Effector memory CD8-positive, alpha-beta T cell (primary cell): ENCODE data around the gene PPP1R1A.
A peak's percentile ranks its signal among the peaks of the same experiment; 100 is the strongest.

Source experiments
- ATAC-seq: fragments of 150-1000 bp; cut with Tn5 transposase; replicated peaks from 2 replicates; pipeline ENCODE4 v1.10.0; 2021; ENCODE audit warnings: mild to moderate bottlenecking, moderate library complexity
- DNase-seq, 3 experiments: peaks; one replicate each; pipeline ENCODE4 v3.0.0; 2021
- H3K27ac Mint-ChIP-seq, 2 donors: one replicate each; pipeline ENCODE4 v1.8.0; 2022; ENCODE audit warnings: mild to moderate bottlenecking in 2 of 2, mixed read lengths in 2 of 2, moderate library complexity in 2 of 2
- H3K27me3 Mint-ChIP-seq, 2 donors: one replicate each; pipeline ENCODE4 v1.8.0; 2022; ENCODE audit warnings: mixed read lengths in 2 of 2
- H3K36me3 Mint-ChIP-seq: one replicate; pipeline ENCODE4 v1.8.0; 2022; ENCODE audit warnings: mild to moderate bottlenecking, moderate library complexity, mixed read lengths; ENCODE audit not compliant: insufficient read depth
- H3K4me1 Mint-ChIP-seq, 2 donors: one replicate each; pipeline ENCODE4 v1.8.0; 2022; ENCODE audit warnings: low read depth in 2 of 2, mixed read lengths in 2 of 2
- H3K4me3 Mint-ChIP-seq, 2 donors: one replicate each; pipeline ENCODE4 v1.8.0; 2022; ENCODE audit warnings: mild to moderate bottlenecking in 2 of 2, mixed read lengths in 2 of 2, moderate library complexity in 2 of 2
- H3K9me3 Mint-ChIP-seq, 2 donors: one replicate each; pipeline ENCODE4 v1.8.0; 2022; ENCODE audit warnings: mixed read lengths in 2 of 2

Gene PPP1R1A

GRCh38 chr12:54595471-54595870, 7.0 kb upstream of the PPP1R1A start:
- Mint-ChIP-seq H3K27me3 (peaks cover 56 to 71% of the 10 kb centered on the region in 2 donors), H3K4me3 (no peak overlapping the region), H3K4me1 (peaks cover 0 to 4% of the 10 kb centered on the region in 2 donors), H3K27ac (no peak overlapping the region), H3K36me3 (peaks cover 3% of the 10 kb centered on the region), H3K9me3 (no peaks in the 10 kb centered on the region)
- DNase-seq, result no peak
- ATAC-seq, result no peak

GRCh38 chr12:54593725-54594124, 5.3 kb upstream of the PPP1R1A start:
- Mint-ChIP-seq H3K4me3 (no peak overlapping the region), H3K27me3 (peaks cover 58 to 73% of the 10 kb centered on the region in 2 donors)

GRCh38 chr12:54593135-54593534, 4.7 kb upstream of the PPP1R1A start:
- DNase-seq (no peak), ATAC-seq (no peak)
- peaks cover 58 to 74% of the 10 kb centered on the region in 2 donors for H3K27me3 Mint-ChIP-seq
- no peak overlapping the region for H3K4me3 Mint-ChIP-seq
- H3K4me1 Mint-ChIP-seq, result peaks cover 3 to 12% of the 10 kb centered on the region in 2 donors
- no peak overlapping the region for H3K27ac Mint-ChIP-seq
- H3K9me3 Mint-ChIP-seq, result no peaks in the 10 kb centered on the region
- H3K36me3 Mint-ChIP-seq, result peaks cover 3% of the 10 kb centered on the region

More at GRCh38 chr12:54593725-54594124, 5.3 kb upstream of the PPP1R1A start:
- Mint-ChIP-seq H3K27ac (no peak overlapping the region), H3K4me1 (peaks cover 3 to 11% of the 10 kb centered on the region in 2 donors), H3K36me3 (peaks cover 3% of the 10 kb centered on the region), H3K9me3 (no peaks in the 10 kb centered on the region)
- ATAC-seq (no peak), DNase-seq (no peak)

- no peaks in the 10 kb centered on the region for H3K9me3 Mint-ChIP-seq
- no peak for ATAC-seq
- H3K27me3 Mint-ChIP-seq, result peaks cover 57 to 79% of the 10 kb centered on the region in 2 donors
- peaks cover 3% of the 10 kb centered on the region for H3K36me3 Mint-ChIP-seq
- no peak overlapping the region for H3K27ac Mint-ChIP-seq
- H3K4me3 Mint-ChIP-seq, result no peak overlapping the region
- no peak for DNase-seq
- peaks cover 3 to 12% of the 10 kb centered on the region in 2 donors for H3K4me1 Mint-ChIP-seq
These were observed 3.9 kb upstream of the PPP1R1A start for GRCh38 chr12:54592316-54592715.

GRCh38 chr12:54590978-54591591, 2.6 kb upstream of the PPP1R1A start:
- Mint-ChIP-seq H3K4me1 (peaks cover 3 to 7% of the 10 kb centered on the region in 2 donors), H3K27me3 (peaks cover 55 to 79% of the 10 kb centered on the region in 2 donors), H3K27ac (no peak overlapping the region), H3K4me3 (no peak overlapping the region), H3K36me3 (peaks cover 3% of the 10 kb centered on the region), H3K9me3 (no peaks in the 10 kb centered on the region)
- DNase-seq (no peak), ATAC-seq (no peak)

DNA sequence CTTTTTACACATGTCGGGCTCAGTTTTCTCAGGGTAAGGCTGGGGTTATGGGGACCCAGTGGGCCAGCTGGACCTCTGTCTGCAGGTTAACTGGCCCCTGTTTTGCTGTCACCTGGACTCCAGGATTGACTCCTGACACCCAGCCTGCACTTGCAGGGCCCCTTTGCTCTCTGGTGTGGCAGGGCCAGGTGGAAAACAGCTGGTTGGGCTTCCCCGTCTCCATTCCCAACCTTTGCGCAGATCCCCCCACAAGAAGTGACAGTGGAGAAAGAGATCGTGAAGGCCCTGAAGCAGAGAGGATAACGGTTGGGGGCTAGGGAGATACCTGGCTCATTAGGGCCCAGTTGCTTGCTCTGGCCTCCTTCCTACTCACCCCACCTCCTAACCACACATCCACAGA, 1.5 kb upstream of the PPP1R1A start:
- Mint-ChIP-seq H3K27ac (no peak overlapping the region), H3K36me3 (peaks cover 3% of the 10 kb centered on the region), H3K27me3 (peaks cover 65 to 84% of the 10 kb centered on the region in 2 donors), H3K4me1 (peaks cover 3 to 7% of the 10 kb centered on the region in 2 donors), H3K9me3 (no peaks in the 10 kb centered on the region), H3K4me3 (no peak overlapping the region)
- no peak for ATAC-seq
- no peak for DNase-seq

DNA sequence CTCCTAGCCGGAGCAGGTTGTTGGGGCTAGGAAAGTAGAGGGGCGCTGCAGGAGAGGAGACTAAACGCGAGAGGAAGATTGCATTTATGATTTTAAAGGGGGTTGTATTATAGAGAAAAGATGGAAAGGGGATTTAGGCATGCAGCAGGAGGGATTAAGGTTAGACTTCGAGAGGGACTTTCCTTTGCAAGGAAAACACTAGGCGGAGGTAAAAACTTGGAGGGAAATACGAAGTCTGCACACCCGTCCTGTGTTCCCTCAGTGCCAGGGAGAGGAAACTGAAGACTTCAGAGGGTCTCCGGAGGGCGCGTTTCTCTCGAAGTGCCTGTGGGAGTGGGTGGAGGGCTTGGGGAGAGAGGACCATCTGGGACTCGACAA, 420 bp upstream of the PPP1R1A start:
- no peak for DNase-seq
- ATAC-seq, result no peak
- Mint-ChIP-seq H3K36me3 (peaks cover 1% of the 10 kb centered on the region), H3K27ac (no peak overlapping the region), H3K4me1 (peaks cover 3 to 7% of the 10 kb centered on the region in 2 donors), H3K4me3 (peak overlapping the region; percentile 6 to 9), H3K9me3 (no peaks in the 10 kb centered on the region), H3K27me3 (peaks cover 70 to 89% of the 10 kb centered on the region in 2 donors)

- Mint-ChIP-seq H3K4me1 (peaks cover 3 to 7% of the 10 kb centered on the region in 2 donors), H3K9me3 (no peaks in the 10 kb centered on the region), H3K27ac (no peak overlapping the region), H3K27me3 (peaks cover 75 to 95% of the 10 kb centered on the region in 2 donors), H3K36me3 (no peaks in the 10 kb centered on the region), H3K4me3 (peak overlapping the region in 1 of 2 donors; percentile 23)
- ATAC-seq (no peak), DNase-seq (no peak)
These were observed 1.1 kb downstream of the PPP1R1A start for GRCh38 chr12:54587315-54587873.

DNA sequence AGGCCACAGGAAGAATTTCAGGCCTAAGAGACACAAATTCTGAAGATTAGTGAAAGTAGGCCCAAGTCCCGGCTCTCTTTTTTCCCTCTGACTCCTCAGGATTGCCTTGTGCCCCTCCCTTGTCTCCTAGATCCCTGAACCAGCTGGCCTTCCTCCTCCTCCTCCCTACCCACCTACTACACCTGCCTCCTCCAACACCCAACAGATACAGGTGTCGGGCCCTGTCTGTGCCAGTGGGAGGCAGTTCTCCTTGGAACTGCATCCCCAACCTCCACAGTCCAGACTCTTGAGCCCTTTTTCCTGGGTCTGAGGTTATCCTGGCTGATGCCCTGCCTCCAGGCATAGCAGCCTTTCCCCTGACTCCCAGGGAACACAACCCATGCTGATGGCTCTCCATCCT, 1.8 kb downstream of the PPP1R1A start:
- Mint-ChIP-seq H3K27ac (no peak overlapping the region), H3K4me1 (peaks cover 3 to 7% of the 10 kb centered on the region in 2 donors), H3K9me3 (no peaks in the 10 kb centered on the region), H3K36me3 (no peaks in the 10 kb centered on the region), H3K27me3 (peaks cover 71 to 87% of the 10 kb centered on the region in 2 donors), H3K4me3 (no peak overlapping the region)
- DNase-seq (no peak), ATAC-seq (no peak)

DNA sequence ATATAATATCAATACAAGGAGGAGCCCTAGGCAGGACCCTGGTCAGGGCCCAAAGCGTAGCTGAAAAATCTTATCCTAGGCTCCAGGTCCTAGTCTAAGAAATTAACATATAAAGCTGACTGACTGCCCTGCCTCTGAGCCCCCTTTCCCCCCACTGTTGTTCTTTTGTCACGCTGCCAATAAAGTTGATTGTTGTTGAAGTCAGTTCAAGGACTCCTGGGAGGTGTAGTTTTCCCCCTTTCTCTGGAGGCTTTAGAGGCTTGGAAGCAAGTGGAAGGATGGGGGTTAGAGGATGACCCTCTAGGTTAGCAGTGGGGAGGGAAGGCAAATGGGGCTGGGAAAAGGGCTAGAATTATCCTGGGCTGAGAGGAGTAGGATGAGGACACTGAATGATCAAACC, 3.2 kb downstream of the PPP1R1A start:
- DNase-seq (no peak), ATAC-seq (no peak)
- no peak overlapping the region for H3K27ac Mint-ChIP-seq
- peaks cover 57 to 73% of the 10 kb centered on the region in 2 donors for H3K27me3 Mint-ChIP-seq
- no peaks in the 10 kb centered on the region for H3K9me3 Mint-ChIP-seq
- no peak overlapping the region for H3K4me3 Mint-ChIP-seq
- peaks cover 3 to 7% of the 10 kb centered on the region in 2 donors for H3K4me1 Mint-ChIP-seq
- H3K36me3 Mint-ChIP-seq, result peaks cover under 1% of the 10 kb centered on the region

DNA sequence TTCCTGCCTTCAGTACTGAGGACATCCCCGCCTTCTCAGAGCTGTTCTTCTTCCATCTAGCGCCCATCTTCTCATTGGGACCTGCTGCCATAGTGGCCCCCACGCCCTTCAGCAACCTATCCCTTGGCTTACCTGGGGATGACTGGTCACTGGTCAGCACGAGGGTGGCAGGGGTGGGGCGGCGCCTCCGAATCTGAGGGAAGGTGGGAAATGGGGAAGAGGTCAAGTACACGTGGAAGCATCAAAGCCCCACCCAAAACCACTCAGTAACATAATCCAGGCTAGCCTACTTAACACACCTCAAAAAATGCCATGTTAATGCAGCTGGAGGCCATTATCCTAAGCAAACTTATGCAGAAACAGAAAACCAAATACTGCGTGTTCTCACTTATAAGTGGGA, 4.3 kb downstream of the PPP1R1A start:
- no peak overlapping the region for H3K4me3 Mint-ChIP-seq
- H3K27ac Mint-ChIP-seq, result no peak overlapping the region
- ATAC-seq, result no peak
- H3K27me3 Mint-ChIP-seq, result peaks cover 46 to 62% of the 10 kb centered on the region in 2 donors
- H3K9me3 Mint-ChIP-seq, result no peaks in the 10 kb centered on the region
- DNase-seq, result no peak
- peaks cover 11 to 12% of the 10 kb centered on the region in 2 donors for H3K4me1 Mint-ChIP-seq
- peaks cover 8% of the 10 kb centered on the region for H3K36me3 Mint-ChIP-seq

GRCh38 chr12:54583726-54584125, 4.7 kb downstream of the PPP1R1A start:
- DNase-seq (no peak), ATAC-seq (no peak)
- H3K4me1 Mint-ChIP-seq, result peaks cover 7 to 9% of the 10 kb centered on the region in 2 donors
- H3K4me3 Mint-ChIP-seq, result no peak overlapping the region
- H3K36me3 Mint-ChIP-seq, result peaks cover 8% of the 10 kb centered on the region
- H3K27me3 Mint-ChIP-seq, result peaks cover 42 to 58% of the 10 kb centered on the region in 2 donors
- H3K27ac Mint-ChIP-seq, result no peak overlapping the region
- H3K9me3 Mint-ChIP-seq, result no peaks in the 10 kb centered on the region

DNA sequence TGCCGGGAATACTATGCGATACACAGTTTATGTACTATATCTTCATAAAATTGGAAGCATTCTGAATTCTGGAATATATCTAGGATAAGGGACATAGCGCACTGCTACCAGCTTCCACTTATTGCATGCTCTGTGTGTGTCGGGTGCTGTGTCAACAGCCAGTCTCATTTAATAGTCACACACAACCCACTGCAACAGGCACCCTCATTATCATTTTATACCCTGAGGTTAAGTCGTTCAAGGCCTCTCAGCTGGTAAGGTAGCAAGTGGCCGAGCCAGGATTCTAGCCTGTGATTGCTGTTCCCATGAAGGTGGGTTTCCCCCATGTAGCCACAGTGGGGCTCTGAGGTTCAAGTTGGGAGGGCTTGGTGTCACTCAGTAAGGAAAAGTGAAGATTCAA, 7.0 kb downstream of the PPP1R1A start:
- peaks cover 31 to 36% of the 10 kb centered on the region in 2 donors for H3K27me3 Mint-ChIP-seq

GRCh38 chr12:54579696-54580333, 8.6 kb downstream of the PPP1R1A start:
- peaks cover 15% of the 10 kb centered on the region for H3K36me3 Mint-ChIP-seq
- H3K4me3 Mint-ChIP-seq, result peak overlapping the region in 1 of 2 donors; percentile 3
- ATAC-seq (peak; percentile 98), DNase-seq (peak; percentile 76 to 87 (median 79))
- H3K9me3 Mint-ChIP-seq, result no peaks in the 10 kb centered on the region
- H3K27ac Mint-ChIP-seq, result peak overlapping the region; percentile 46 to 58
- H3K27me3 Mint-ChIP-seq, result peaks cover 17 to 20% of the 10 kb centered on the region in 2 donors
- peaks cover 6 to 8% of the 10 kb centered on the region in 2 donors for H3K4me1 Mint-ChIP-seq

More for the DNA sequence above, 7.0 kb downstream of the PPP1R1A start:
- no peaks in the 10 kb centered on the region for H3K9me3 Mint-ChIP-seq
- no peak for DNase-seq
- H3K4me1 Mint-ChIP-seq, result peaks cover 6 to 8% of the 10 kb centered on the region in 2 donors
- ATAC-seq, result no peak
- H3K36me3 Mint-ChIP-seq, result peaks cover 11% of the 10 kb centered on the region
- H3K4me3 Mint-ChIP-seq, result no peak overlapping the region
- H3K27ac Mint-ChIP-seq, result no peak overlapping the region
